ENCODE data around the gene MPDU1. TPM values are rescaled to one million over a fixed set of nuclear protein-coding genes. Genes with fewer than 3 reads are reported as not detected.

MPDU1 gene
- total RNA-seq, 1 experiment from 2014 or later: 50.9 TPM

GRCh38 chr17:7626307-7626706, 42.7 kb downstream of the MPDU1 start:
- DNase-seq (ENCODE audit: low read depth, low spot score) (no peak), ATAC-seq (no peak)
- Histone ChIP-seq H2AFZ (ENCODE audit: low read depth, low read length, poor library complexity, severe bottlenecking) (no peak overlapping the region), H3K27ac (ENCODE audit: low read depth, low read length) (no peak overlapping the region), H3K27me3 (ENCODE audit: insufficient read depth, low read length) (no peaks in the 10 kb centered on the region), H3K4me3 (replicated peaks in 1 of 2; ENCODE audit: low read depth in 1 of 2, low read length in 2 of 2) (0 out of 4 replicates have a peak overlapping the region, but pooled peaks of 1 of the 2 experiments have one; percentile 85), H3K36me3 (ENCODE audit: control insufficient read depth in 1 of 2, insufficient read depth in 2 of 2, low read length in 2 of 2) (no peaks in the 10 kb centered on the region), H3K79me2 (ENCODE audit: insufficient read depth, low read length) (peaks cover 5% of the 10 kb centered on the region; the same call in 1 of the 2 replicates), H3K4me1 (ENCODE audit: control insufficient read depth in 1 of 2, insufficient read depth in 2 of 2, low read length in 2 of 2) (peaks cover 4 to 13% of the 10 kb centered on the region in 2 experiments; a peak in 3 of 4 replicates), H3K9me2 (ENCODE audit: insufficient read depth) (no peaks in the 10 kb centered on the region), H4K20me1 (ENCODE audit: insufficient read depth) (no peaks in the 10 kb centered on the region), H3K9ac (ENCODE audit: low read length) (peak overlapping the region; percentile 93; the same call in 1 of the 2 replicates), H3K9me3 (ENCODE audit: control insufficient read depth in 1 of 2, insufficient read depth in 1 of 2, low read depth in 1 of 2, low read length in 2 of 2) (no peaks in the 10 kb centered on the region), H3K4me2 (ENCODE audit: low read length) (peak overlapping the region; percentile 80)
- ChIA-PET CTCF (interaction anchor here (2.0 to 2.5 kb wide), 2 partner anchors 12 to 61 kb away, joined by 8 to 15 read pairs; partner anchors contain the start of genes FXR2, TP53 and WRAP53), RAD21 (ENCODE audit: low non-redundant PET in 1 of 2, low total read pairs in 2 of 2, uncharacterized antibody in 2 of 2, unreplicated experiment in 2 of 2) (no interaction called here), POLR2A (interaction anchor here (0.5 to 2.2 kb wide), 4 partner anchors 9 to 361 kb away, joined by 4 to 24 read pairs (median 5); partner anchors contain the start of genes TP53 and WRAP53)
- intact Hi-C loops (cut with micrococcal nuclease): no loop called here
- TSS peak; percentile 85 for BruUV-seq (replicated peaks)
- TF ChIP-seq ZFX (IDR thresholded peaks at IDR 0.05): no peak
- no peak for TF ChIP-seq CBX3 (IDR thresholded peaks at IDR 0.05; ENCODE audit: low read depth)
- TF ChIP-seq YY1 (IDR thresholded peaks at IDR 0.05; ENCODE audit: extremely low read depth, insufficient replicate concordance, low read depth, low read length): no peak
- no peak for TF ChIP-seq TCF7L2 (IDR thresholded peaks at IDR 0.05; ENCODE audit: borderline replicate concordance, extremely low read depth, insufficient read depth, insufficient read length)
- TF ChIP-seq ATF3 (IDR thresholded peaks at IDR 0.05): no peak

- POLR2A ChIA-PET: interaction anchor here (0.5 to 2.2 kb wide), 7 partner anchors 9 to 361 kb away, joined by 3 to 24 read pairs (median 5); partner anchors contain the start of genes FXR2, TP53 and WRAP53
- Histone ChIP-seq H3K9me2 (ENCODE audit: insufficient read depth) (no peaks in the 10 kb centered on the region), H3K4me2 (ENCODE audit: low read length) (peak overlapping the region; percentile 80), H3K9me3 (ENCODE audit: control insufficient read depth in 1 of 2, insufficient read depth in 1 of 2, low read depth in 1 of 2, low read length in 2 of 2) (no peaks in the 10 kb centered on the region), H3K4me3 (replicated peaks in 1 of 2; ENCODE audit: low read depth in 1 of 2, low read length in 2 of 2) (peak overlapping the region; percentile 85), H3K79me2 (ENCODE audit: insufficient read depth, low read length) (peaks cover 5% of the 10 kb centered on the region; the same call in 1 of the 2 replicates), H3K4me1 (ENCODE audit: control insufficient read depth in 1 of 2, insufficient read depth in 2 of 2, low read length in 2 of 2) (peaks cover 4 to 13% of the 10 kb centered on the region in 2 experiments; a peak in 3 of 4 replicates), H2AFZ (ENCODE audit: low read depth, low read length, poor library complexity, severe bottlenecking) (no peak overlapping the region), H4K20me1 (ENCODE audit: insufficient read depth) (no peaks in the 10 kb centered on the region), H3K27me3 (ENCODE audit: insufficient read depth, low read length) (no peaks in the 10 kb centered on the region), H3K9ac (ENCODE audit: low read length) (peak overlapping the region; percentile 93), H3K27ac (ENCODE audit: low read depth, low read length) (peak overlapping the region; percentile 66; the same call in 1 of the 2 replicates), H3K36me3 (ENCODE audit: control insufficient read depth in 1 of 2, insufficient read depth in 2 of 2, low read length in 2 of 2) (no peaks in the 10 kb centered on the region)
- RAD21 ChIA-PET (ENCODE audit: low non-redundant PET in 1 of 2, low total read pairs in 2 of 2, uncharacterized antibody in 2 of 2, unreplicated experiment in 2 of 2): no interaction called here
- ATAC-seq: peak; percentile 2; the same call in 1 of the 2 replicates
- CTCF ChIA-PET: interaction anchor here (2.0 to 2.5 kb wide), 2 partner anchors 12 to 61 kb away, joined by 8 to 15 read pairs; partner anchors contain the start of genes FXR2, TP53 and WRAP53
- DNase-seq (ENCODE audit: low read depth, low spot score): no peak
- BruUV-seq (replicated peaks): no TSS peak
- intact Hi-C loops (cut with micrococcal nuclease): no loop called here
- TF ChIP-seq TCF7L2 (IDR thresholded peaks at IDR 0.05; ENCODE audit: borderline replicate concordance, extremely low read depth, insufficient read depth, insufficient read length) (no peak), CBX3 (IDR thresholded peaks at IDR 0.05; ENCODE audit: low read depth) (no peak)
Measured at GRCh38 chr17:7626956-7627249, 43.3 kb downstream of the MPDU1 start.

All from HCT116 (cell line).